ENCODE results near the gene ZFHX3. TPM values are rescaled to one million over a fixed set of nuclear protein-coding genes. Genes with fewer than 3 reads are reported as not detected.

The ZFHX3 gene
- total and polyA plus RNA-seq, 2 donors (not counting 3 experiments of a cell fraction or from before 2014, with no cell fraction given), result 3.7 to 18.8 TPM

DNA sequence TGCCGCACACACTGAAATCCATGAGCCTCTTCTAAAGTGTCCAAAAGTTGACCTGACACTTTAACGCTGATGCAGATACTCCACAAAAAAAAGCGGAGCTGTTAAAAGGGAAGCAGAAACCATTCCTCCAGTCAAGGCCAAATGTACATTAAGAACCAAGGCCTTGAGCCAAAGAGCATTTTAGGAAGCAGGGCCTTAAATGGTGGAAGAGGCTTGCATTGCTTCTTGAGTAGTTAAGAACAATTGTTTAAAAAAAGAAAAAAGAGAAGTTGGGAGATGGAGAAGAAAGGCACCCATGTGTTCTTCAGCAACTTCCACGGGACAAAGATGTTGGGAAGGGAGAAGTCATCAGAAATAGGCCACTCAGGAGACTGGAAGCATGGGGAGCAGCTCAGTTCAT lies 6.3 kb downstream of the ZFHX3 start:
- CTCF ChIA-PET, result no interaction called here
- POLR2A ChIA-PET, result interaction anchor here (0.6 kb wide), 1 partner anchor 29 kb away, joined by 4 read pairs; no protein-coding TSS in a partner anchor
- no TSS peak for BruUV-seq (replicated peaks)
- no peaks in the 10 kb centered on the region for H3K4me1 ChIP-seq (ENCODE audit: control insufficient read depth, extremely low read depth, insufficient read depth, low read length)
- no peak overlapping the region for H2AFZ ChIP-seq (ENCODE audit: low read depth, low read length)
- no peaks in the 10 kb centered on the region for H3K9me1 ChIP-seq (replicated peaks; ENCODE audit: control insufficient read depth, extremely low read depth, insufficient read depth, low read length)
- intact Hi-C loops (cut with micrococcal nuclease) (no loop called here), dilution Hi-C loops (cut with MboI; ENCODE audit: extremely low pct_ligation_motif_present, low sequenced_read_pairs) (no loop called here)
- no peaks in the 10 kb centered on the region for H3K9me3 ChIP-seq (replicated peaks; ENCODE audit: control insufficient read depth, insufficient read depth, low read length)
- no peaks in the 10 kb centered on the region for H3K36me3 ChIP-seq (ENCODE audit: control insufficient read depth in 2 of 2, extremely low read depth in 1 of 2, insufficient read depth in 2 of 2, low read length in 2 of 2)
- FAIRE-seq, result no peak
- no peak for DNase-seq (ENCODE audit: low read depth, low spot score)
- H3K4me3 ChIP-seq (replicated peaks in 1 of 3; ENCODE audit: insufficient read depth in 1 of 3, low read depth in 1 of 3, low read length in 3 of 3), result no peak overlapping the region
- H3K4me2 ChIP-seq (ENCODE audit: insufficient read depth, low read length), result no peak overlapping the region
- H3K27ac ChIP-seq (ENCODE audit: insufficient read depth, low read depth, low read length), result no peak overlapping the region
- no peaks in the 10 kb centered on the region for H4K20me1 ChIP-seq (replicated peaks; ENCODE audit: control insufficient read depth, extremely low read depth, insufficient read depth, low read length)
- peaks cover 57% of the 10 kb centered on the region for H3K79me2 ChIP-seq (ENCODE audit: control insufficient read depth, insufficient read depth, low read length)
- no peaks in the 10 kb centered on the region for H3K27me3 ChIP-seq (ENCODE audit: control insufficient read depth in 2 of 2, insufficient read depth in 2 of 2, low read length in 2 of 2)
- TF ChIP-seq POLR2A (IDR thresholded peaks at IDR 0.05; ENCODE audit: low read depth, low read length) (no peak), JUN (IDR thresholded peaks at IDR 0.05; ENCODE audit: borderline replicate concordance, insufficient read depth, insufficient read length, low read depth) (no peak), CTCF (IDR thresholded peaks at IDR 0.05; ENCODE audit: extremely low read depth in 1 of 2, insufficient read depth in 1 of 2, low read depth in 1 of 2, low read length in 2 of 2) (no peak), MAX (IDR thresholded peaks at IDR 0.05; ENCODE audit: insufficient read depth, insufficient read length) (no peak), MYC (IDR thresholded peaks at IDR 0.05; ENCODE audit: low read depth, low read length) (no peak), EZH2 (IDR thresholded peaks at IDR 0.05; ENCODE audit: borderline replicate concordance, low read depth, low read length, severe bottlenecking) (no peak), FOS (IDR thresholded peaks at IDR 0.05; ENCODE audit: borderline replicate concordance, insufficient read depth, low read length) (no peak)
- H3K9ac ChIP-seq (replicated peaks; ENCODE audit: extremely low read depth, insufficient read depth, low read length), result no peak overlapping the region

Measured in endothelial cell of umbilical vein (primary cell).